Neural progenitor cell (in vitro differentiated cells): ENCODE results near the gene CRHR1.

Experiments used
- CTCF ChIP-seq: fragments of 200-600 bp; sonication (generic); IDR thresholded peaks from 2 replicates; pipeline ENCODE4 v1.5.1; 2017; ENCODE audit warnings: antibody characterized with exemption, mild to moderate bottlenecking
- EZH2 ChIP-seq: fragments of 200-600 bp; sonication (generic); IDR thresholded peaks from 2 replicates; pipeline ENCODE4 v1.6.1; 2017; ENCODE audit warnings: antibody characterized with exemption, mild to moderate bottlenecking, moderate library complexity
- EZH2phosphoT487 ChIP-seq: fragments of 200-600 bp; sonication (generic); IDR thresholded peaks from 2 replicates; pipeline ENCODE4 v1.6.1; 2017; ENCODE audit warnings: antibody characterized with exemption

GRCh38 chr17:45756266-45756991 lies 27.7 kb upstream of the CRHR1 start:
- TF ChIP-seq EZH2phosphoT487: no peak
- TF ChIP-seq CTCF: peak; percentile 18
- TF ChIP-seq EZH2: no peak
